WI38 (cell line): ENCODE results near the gene ADAT2.

Experiments
- H3K4me3 ChIP-seq: 2 replicates; pipeline ENCODE4 v1.5.1; 2011; ENCODE audit warnings: low read depth, mild to moderate bottlenecking, control low read depth, low read length
- CTCF ChIP-seq: IDR thresholded peaks from 2 replicates; pipeline ENCODE4 v1.5.1; 2012; ENCODE audit warnings: low read depth, mild to moderate bottlenecking, control low read depth, low read length

Gene ADAT2

GRCh38 chr6:143401636-143402370 lies 48.7 kb downstream of the ADAT2 start:
- no peak for TF ChIP-seq CTCF
- H3K4me3 ChIP-seq, result no peak overlapping the region

- no peak overlapping the region for H3K4me3 ChIP-seq
- no peak for TF ChIP-seq CTCF
Observed at GRCh38 chr6:143401068-143401446, 49.4 kb downstream of the ADAT2 start.

DNA sequence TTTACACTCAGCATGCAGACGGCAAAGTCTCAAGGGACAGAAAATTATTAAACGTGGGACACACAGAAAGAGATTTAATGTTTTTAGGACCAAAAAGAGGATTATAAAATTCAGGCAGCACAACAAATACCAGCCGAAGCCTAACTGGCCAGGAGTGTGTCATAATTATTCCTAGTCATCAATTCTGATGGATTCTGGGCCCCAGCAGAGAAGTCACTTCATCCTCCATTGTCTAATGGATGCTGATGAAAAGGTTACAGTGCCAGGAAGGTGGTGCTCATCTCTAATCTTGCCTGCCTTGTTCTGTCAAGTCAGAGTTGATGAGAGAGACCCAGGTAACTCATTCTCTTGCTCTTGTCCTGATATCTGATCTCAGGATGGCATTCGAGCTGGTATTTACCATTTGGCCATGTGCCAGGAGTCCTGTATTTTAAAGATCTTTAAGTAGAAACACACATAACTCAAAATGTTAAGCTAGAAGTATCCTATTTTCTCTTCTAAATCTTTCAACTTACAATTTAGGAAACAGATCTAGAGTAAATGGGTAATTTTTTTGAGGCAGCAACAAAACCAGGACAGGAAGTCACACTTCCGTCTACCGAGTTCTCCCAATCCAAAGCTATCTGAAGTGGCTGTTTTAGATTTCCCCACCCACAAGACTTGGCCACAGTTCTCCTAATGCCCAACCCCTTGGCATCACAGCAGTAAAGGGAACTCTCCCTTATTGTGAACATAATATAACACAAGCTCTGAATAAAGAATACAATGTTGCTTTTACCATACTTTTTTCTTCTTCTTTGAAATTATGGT lies 50.0 kb downstream of the ADAT2 start:
- TF ChIP-seq CTCF, result no peak
- H3K4me3 ChIP-seq, result no peak overlapping the region

- TF ChIP-seq CTCF, result no peak
- H3K4me3 ChIP-seq, result no peak overlapping the region
Observed at GRCh38 chr6:143399775-143400174, 50.7 kb downstream of the ADAT2 start.

GRCh38 chr6:143399176-143399575 lies 51.3 kb downstream of the ADAT2 start:
- no peak for TF ChIP-seq CTCF
- no peak overlapping the region for H3K4me3 ChIP-seq

DNA sequence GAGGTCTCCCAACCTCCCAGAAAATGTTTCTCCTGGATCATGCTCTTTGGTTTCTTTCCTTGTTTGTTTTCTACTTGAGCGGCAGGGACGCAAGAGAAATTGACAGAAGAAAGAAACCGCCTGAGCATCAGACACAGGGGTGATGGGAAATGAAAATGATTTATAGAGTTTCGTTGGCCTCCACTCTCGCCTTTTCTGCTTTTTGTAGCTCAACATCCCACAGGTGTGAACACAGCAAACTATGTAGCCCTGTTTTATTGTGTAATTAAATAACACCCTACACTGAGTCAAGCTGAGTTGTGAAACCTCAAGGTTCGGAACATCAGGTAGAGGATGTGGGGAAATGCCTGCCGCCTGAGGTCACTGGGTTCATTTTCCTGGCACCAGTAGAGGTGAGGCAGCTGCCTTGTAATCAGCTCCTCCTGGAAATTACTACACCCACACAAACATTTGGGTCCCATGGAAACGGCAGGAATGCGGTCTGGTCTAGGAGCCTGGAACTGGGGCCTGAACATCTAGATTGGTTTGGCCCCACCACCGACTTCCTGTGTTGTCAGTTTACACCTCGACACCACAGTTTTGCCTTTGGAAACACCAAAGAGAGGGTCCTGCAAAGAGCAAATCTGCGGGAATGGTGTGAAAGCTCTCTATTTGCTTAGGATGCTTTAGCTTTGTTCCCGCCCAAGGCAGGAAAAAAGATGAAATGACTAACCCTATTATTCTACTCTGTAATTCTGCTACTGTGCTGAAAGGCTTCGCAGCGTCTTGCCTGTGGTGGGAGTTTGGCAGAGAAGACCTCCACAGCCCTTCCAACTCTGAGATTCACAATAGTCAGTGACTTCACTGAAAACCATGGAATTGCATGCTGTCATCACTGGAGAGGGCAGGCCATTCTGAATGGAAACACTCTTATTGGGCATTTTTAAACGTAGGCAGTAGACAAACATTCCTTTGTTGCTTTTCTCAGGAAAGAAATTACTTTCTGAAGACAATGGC lies 53.0 kb downstream of the ADAT2 start:
- no peak for TF ChIP-seq CTCF
- no peak overlapping the region for H3K4me3 ChIP-seq
